NB4 (cell line): Measurements from ENCODE around the gene SEPHS1.

ENCODE experiments used
- POLR2A ChIP-seq: IDR thresholded peaks from 2 replicates; pipeline ENCODE4 v1.6.1; 2011; ENCODE audit warnings: mild to moderate bottlenecking; ENCODE audit not compliant: insufficient read length; ENCODE audit errors: extremely low read depth
- TF ChIP-seq, protein P1 (sequence below): IDR thresholded peaks from one replicate; pipeline ENCODE4 v1.5.1; 2012; ENCODE audit warnings: low read depth, low read length

- TF ChIP-seq, protein P1, sequence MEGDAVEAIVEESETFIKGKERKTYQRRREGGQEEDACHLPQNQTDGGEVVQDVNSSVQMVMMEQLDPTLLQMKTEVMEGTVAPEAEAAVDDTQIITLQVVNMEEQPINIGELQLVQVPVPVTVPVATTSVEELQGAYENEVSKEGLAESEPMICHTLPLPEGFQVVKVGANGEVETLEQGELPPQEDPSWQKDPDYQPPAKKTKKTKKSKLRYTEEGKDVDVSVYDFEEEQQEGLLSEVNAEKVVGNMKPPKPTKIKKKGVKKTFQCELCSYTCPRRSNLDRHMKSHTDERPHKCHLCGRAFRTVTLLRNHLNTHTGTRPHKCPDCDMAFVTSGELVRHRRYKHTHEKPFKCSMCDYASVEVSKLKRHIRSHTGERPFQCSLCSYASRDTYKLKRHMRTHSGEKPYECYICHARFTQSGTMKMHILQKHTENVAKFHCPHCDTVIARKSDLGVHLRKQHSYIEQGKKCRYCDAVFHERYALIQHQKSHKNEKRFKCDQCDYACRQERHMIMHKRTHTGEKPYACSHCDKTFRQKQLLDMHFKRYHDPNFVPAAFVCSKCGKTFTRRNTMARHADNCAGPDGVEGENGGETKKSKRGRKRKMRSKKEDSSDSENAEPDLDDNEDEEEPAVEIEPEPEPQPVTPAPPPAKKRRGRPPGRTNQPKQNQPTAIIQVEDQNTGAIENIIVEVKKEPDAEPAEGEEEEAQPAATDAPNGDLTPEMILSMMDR, result no peak
- TF ChIP-seq POLR2A, result no peak
These were observed 12.5 kb upstream of the SEPHS1 start for GRCh38 chr10:13360587-13360986.
